WERI-Rb-1 (cell line): ENCODE measurements around the gene IWS1.
"Not testable (repeated sequence)": the region's sequence is repeated elsewhere in the genome, so short reads cannot be mapped to it uniquely, and the experiment has no call there.

ENCODE experiments used
- DNase-seq: peaks from one replicate; pipeline ENCODE4 v3.0.0-alpha.2; 2020
- H3K27ac ChIP-seq: fragments of 250-450 bp; sonication (Bioruptor Pico); 2 replicates; pipeline ENCODE4 v1.5.1; 2020; ENCODE audit warnings: mild to moderate bottlenecking, moderate library complexity
- H3K27me3 ChIP-seq: fragments of 250-450 bp; sonication (Bioruptor Pico); 2 replicates; pipeline ENCODE4 v1.5.1; 2021; ENCODE audit warnings: mild to moderate bottlenecking, low read depth, moderate library complexity; ENCODE audit not compliant: insufficient read depth, severe bottlenecking
- H3K36me3 ChIP-seq: fragments of 250-450 bp; sonication (Bioruptor Pico); 2 replicates; pipeline ENCODE4 v1.5.1; 2020; ENCODE audit warnings: mild to moderate bottlenecking, moderate library complexity
- H3K4me3 ChIP-seq: 2 replicates; pipeline ENCODE4 v1.5.1; 2011; ENCODE audit warnings: low read depth, mild to moderate bottlenecking, control low read depth, low read length
- H3K9me3 ChIP-seq: fragments of 250-450 bp; sonication (Bioruptor Pico); 2 replicates; pipeline ENCODE4 v1.5.1; 2021; ENCODE audit warnings: mild to moderate bottlenecking, moderate library complexity; ENCODE audit not compliant: severe bottlenecking
- TF ChIP-seq, protein P1 (sequence below): IDR thresholded peaks from 2 replicates; pipeline ENCODE4 v1.5.1; 2011; ENCODE audit warnings: low read depth, mild to moderate bottlenecking, control low read depth, inconsistent platforms, low read length

IWS1 gene

DNA sequence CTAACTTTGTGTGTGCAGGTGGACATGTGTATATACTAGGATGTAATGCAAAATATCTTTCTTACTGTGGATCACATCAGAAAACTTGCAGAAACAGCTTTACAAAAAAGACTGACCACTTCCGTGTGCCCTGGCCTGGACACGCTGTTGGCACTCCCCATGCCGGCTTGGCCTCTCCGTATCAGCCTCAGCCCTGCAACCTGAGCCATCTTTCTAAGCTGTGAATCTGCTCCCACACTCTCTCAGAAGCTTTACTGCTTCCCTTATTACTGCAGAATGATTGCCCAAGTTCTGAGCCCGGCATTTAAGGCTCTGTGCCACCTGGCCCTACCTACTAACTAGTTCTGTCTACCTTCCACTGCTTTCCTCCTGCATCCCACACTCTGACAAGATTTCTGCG lies 47.0 kb upstream of the IWS1 start:
- Histone ChIP-seq H3K27ac (no peak overlapping the region), H3K27me3 (no peaks in the 10 kb centered on the region), H3K36me3 (no peaks in the 10 kb centered on the region), H3K4me3 (no peak overlapping the region), H3K9me3 (no peaks in the 10 kb centered on the region)
- no peak for DNase-seq
- TF ChIP-seq, protein P1, sequence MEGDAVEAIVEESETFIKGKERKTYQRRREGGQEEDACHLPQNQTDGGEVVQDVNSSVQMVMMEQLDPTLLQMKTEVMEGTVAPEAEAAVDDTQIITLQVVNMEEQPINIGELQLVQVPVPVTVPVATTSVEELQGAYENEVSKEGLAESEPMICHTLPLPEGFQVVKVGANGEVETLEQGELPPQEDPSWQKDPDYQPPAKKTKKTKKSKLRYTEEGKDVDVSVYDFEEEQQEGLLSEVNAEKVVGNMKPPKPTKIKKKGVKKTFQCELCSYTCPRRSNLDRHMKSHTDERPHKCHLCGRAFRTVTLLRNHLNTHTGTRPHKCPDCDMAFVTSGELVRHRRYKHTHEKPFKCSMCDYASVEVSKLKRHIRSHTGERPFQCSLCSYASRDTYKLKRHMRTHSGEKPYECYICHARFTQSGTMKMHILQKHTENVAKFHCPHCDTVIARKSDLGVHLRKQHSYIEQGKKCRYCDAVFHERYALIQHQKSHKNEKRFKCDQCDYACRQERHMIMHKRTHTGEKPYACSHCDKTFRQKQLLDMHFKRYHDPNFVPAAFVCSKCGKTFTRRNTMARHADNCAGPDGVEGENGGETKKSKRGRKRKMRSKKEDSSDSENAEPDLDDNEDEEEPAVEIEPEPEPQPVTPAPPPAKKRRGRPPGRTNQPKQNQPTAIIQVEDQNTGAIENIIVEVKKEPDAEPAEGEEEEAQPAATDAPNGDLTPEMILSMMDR, result no peak

DNA sequence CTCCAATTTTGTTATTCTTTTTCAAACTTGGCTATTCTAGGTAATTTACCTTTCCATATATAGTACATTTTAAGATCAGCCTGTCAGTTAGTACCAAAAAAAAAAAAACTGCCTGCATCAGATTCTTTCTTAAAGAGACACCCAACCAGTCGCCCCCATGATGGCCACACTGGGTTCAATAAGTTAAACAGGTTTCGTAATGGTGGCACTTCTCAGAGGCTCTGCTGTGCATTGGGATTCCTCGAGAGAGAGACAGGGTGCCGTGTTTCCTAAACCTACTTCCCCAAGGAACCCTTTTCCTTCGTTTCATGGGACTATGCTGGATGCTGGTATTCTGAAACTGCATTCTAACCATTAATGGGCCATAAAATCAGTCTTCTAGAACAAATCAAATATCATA lies 46.6 kb upstream of the IWS1 start:
- Histone ChIP-seq H3K36me3 (no peaks in the 10 kb centered on the region), H3K27me3 (no peaks in the 10 kb centered on the region), H3K9me3 (no peaks in the 10 kb centered on the region), H3K27ac (no peak overlapping the region), H3K4me3 (no peak overlapping the region)
- DNase-seq, result no peak
- TF ChIP-seq, protein P1, result no peak

DNA sequence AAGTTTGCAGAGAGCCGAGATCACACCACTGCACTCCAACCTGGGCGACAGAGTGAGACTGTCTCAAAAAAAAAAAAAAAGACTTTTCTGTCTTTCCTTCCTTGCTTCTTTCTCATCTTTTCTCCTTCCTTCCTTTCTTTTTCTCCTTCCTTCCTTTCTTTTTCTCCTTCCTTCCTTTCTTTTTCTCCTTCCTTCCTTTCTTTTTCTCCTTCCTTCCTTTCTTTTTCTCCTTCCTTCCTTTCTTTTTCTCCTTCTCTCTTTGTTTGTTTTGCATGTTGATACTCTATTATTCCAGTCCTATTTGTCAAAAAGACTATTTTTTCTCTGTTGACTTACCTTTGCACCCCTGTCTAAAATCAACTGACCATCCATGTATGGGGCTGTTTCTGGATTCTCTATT lies 46.1 kb upstream of the IWS1 start:
- not testable (repeated sequence) for H3K27me3 ChIP-seq, H3K9me3 ChIP-seq, DNase-seq, H3K36me3 ChIP-seq, H3K4me3 ChIP-seq, H3K27ac ChIP-seq

DNA sequence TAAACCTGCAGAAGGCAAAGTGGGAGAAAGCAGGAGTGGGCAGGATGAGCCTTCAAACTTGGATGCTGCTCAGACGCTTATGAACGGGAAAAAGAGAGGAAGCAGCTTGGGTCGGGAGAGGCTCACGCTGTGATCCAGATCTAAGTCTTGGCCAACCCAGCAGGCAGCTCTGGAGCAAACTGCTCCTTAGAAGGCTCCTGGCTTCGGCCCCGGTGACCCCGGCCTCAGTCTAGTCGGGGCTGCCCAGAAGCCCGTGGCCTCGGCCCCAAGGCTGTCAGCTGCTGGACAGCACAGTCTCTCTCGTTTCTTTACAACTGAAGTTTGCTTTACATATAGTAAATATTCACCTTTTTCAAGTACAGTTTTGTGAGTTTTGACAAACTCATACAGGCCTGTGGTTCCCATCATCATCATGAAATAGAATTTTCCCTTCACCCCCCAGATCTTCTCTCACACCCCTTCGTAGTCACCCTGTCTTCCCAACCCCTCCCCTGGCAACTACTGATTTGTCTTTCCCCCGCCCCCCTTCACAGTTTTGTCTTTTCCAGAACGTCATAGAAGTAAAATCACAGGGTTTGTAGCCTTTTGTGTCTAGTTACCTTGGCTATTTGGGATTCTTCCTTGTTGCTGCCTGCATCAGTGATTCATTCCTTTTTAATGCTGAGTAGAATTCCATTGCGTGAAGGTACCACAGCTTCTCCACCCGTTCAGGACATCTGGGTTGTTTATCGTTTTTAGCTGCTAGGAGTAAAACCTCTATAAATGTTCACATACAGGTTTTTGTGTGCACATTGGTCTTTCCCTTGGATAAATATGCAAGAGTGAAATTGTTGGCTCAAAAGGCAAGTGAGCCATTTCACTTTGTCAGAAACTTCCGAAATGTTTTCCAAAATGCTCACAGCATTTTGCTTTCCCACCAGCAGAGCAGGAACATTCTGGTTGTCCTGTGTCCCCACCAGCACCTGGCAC lies 44.3 kb upstream of the IWS1 start:
- Histone ChIP-seq H3K27ac (no peak overlapping the region), H3K27me3 (no peaks in the 10 kb centered on the region), H3K9me3 (no peaks in the 10 kb centered on the region), H3K4me3 (no peak overlapping the region), H3K36me3 (no peaks in the 10 kb centered on the region)
- TF ChIP-seq, protein P1, result no peak
- DNase-seq, result no peak

DNA sequence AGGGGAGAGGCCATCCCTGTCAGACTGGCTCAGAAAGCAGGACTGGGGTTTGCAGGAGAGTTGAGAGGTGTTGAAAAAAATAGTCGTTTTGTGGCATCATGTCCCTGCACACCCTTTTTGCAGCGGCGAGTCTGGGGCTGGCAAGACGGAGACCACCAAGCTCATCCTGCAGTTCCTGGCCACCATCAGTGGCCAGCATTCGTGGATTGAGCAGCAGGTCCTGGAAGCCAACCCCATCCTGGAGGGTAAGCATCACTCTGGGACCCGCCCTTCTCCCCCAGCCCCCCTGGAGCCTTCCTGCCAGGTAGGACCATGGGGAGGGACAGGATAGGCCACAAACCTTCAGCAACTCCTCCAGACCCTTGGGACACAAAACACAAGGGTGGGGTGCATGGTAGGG lies 43.4 kb upstream of the IWS1 start:
- Histone ChIP-seq H3K27me3 (no peaks in the 10 kb centered on the region), H3K4me3 (no peak overlapping the region), H3K36me3 (no peaks in the 10 kb centered on the region), H3K27ac (no peak overlapping the region), H3K9me3 (no peaks in the 10 kb centered on the region)
- no peak for DNase-seq
- TF ChIP-seq, protein P1, result no peak

DNA sequence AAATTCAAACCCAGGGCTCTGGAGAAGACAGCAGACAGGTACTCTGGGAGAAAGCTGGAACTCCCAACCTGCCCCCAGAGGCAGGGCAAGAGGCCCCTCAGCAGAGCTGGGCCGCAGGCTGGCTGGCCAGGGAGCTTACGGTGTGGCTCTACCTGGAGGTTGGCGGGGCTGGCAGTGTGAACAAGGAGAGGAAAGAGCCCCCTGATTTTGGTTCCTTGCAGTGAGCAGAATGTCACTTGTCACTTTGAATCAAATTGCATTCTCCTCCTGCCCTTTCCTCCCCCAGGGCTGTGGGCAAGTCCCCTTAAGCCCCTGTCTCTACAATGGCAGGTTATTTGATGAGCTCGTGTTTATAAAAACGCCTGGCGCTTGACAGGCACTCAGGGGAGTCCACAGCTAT lies 41.8 kb upstream of the IWS1 start:
- DNase-seq, result no peak
- no peaks in the 10 kb centered on the region for H3K36me3 ChIP-seq
- H3K9me3 ChIP-seq, result no peaks in the 10 kb centered on the region
- TF ChIP-seq, protein P1, result no peak
- H3K27me3 ChIP-seq, result no peaks in the 10 kb centered on the region
- H3K4me3 ChIP-seq, result no peak overlapping the region
- H3K27ac ChIP-seq, result no peak overlapping the region
